IMR-90 (cell line): ENCODE measurements around the gene NOL9. TPM values are rescaled to one million over a fixed set of nuclear protein-coding genes. Genes with fewer than 3 reads are reported as not detected.

Experiments used
- ATAC-seq: fragments of 200-7000 bp; cut with Tn5 transposase; 2 replicates; pipeline ENCODE4 v1.9.1; 2020; ENCODE audit warnings: low read depth, mild to moderate bottlenecking, moderate library complexity
- BruUV-seq: library from RNA; stranded (reverse); fragments of 400-500 nt; replicated peaks from 2 replicates; lab custom pipeline; 2021; lab: Mats Ljungman, UMichigan
- CTCF ChIA-PET: fragments of 300-600 bp; formaldehyde crosslinking; extraction: SDS; loops from one replicate; lab custom pipeline; 2021; ENCODE audit warnings: antibody characterized with exemption; lab: Yijun Ruan, JAX
- POLR2A ChIA-PET: fragments of 300-600 bp; sonication (Branson Sonifier 250); formaldehyde crosslinking; loops from one replicate; lab custom pipeline; 2022; ENCODE audit warnings: antibody characterized with exemption; ENCODE audit not compliant: unreplicated experiment; lab: Charles Lee
- DNase-seq: peaks from one replicate; pipeline ENCODE4 v3.0.0; 2013
- H2AFZ ChIP-seq: replicated peaks from 2 replicates; pipeline ENCODE3; 2013; ENCODE audit warnings: low read length, mild to moderate bottlenecking; ENCODE audit not compliant: poor library complexity
- H2AK5ac ChIP-seq: 2 replicates; pipeline ENCODE4 v1.6.1; 2013; ENCODE audit warnings: low read depth, low read length, inconsistent platforms
- H2AK9ac ChIP-seq: replicated peaks from 2 replicates; pipeline ENCODE3; 2013; ENCODE audit warnings: mild to moderate bottlenecking, low read depth, low read length, moderate library complexity; ENCODE audit not compliant: poor library complexity
- H2BK120ac ChIP-seq: 2 replicates; pipeline ENCODE4 v1.6.1; 2013; ENCODE audit warnings: low read depth, low read length, inconsistent platforms
- H2BK15ac ChIP-seq: 3 replicates; pipeline ENCODE4 v1.6.1; 2013; ENCODE audit warnings: low read depth, low read length, inconsistent platforms
- H2BK20ac ChIP-seq: 2 replicates; pipeline ENCODE4 v1.6.1; 2013; ENCODE audit warnings: low read depth, mild to moderate bottlenecking, inconsistent platforms, low read length, moderate library complexity
- H2BK5ac ChIP-seq: 2 replicates; pipeline ENCODE4 v1.6.1; 2013; ENCODE audit warnings: mild to moderate bottlenecking, low read depth, low read length, inconsistent platforms; ENCODE audit not compliant: poor library complexity, severe bottlenecking
- H3K14ac ChIP-seq: replicated peaks from 2 replicates; pipeline ENCODE4 v1.6.1; 2013; ENCODE audit warnings: low read depth, low read length, inconsistent platforms
- H3K18ac ChIP-seq: 2 replicates; pipeline ENCODE4 v1.6.1; 2013; ENCODE audit warnings: low read depth, low read length, control low read depth
- H3K23ac ChIP-seq: 2 replicates; pipeline ENCODE4 v1.6.1; 2013; ENCODE audit warnings: low read depth, low read length, inconsistent platforms
- H3K27ac ChIP-seq: 2 replicates; pipeline ENCODE4 v1.5.1; 2013; ENCODE audit warnings: mild to moderate bottlenecking, control low read depth, low read length; ENCODE audit not compliant: insufficient read depth
- H3K27me3 ChIP-seq: 2 replicates; pipeline ENCODE4 v1.6.1; 2013; ENCODE audit warnings: low read length; ENCODE audit not compliant: control insufficient read depth, insufficient read depth
- H3K36me3 ChIP-seq: 2 replicates; pipeline ENCODE4 v1.6.1; 2013; ENCODE audit warnings: low read length, mixed read lengths; ENCODE audit not compliant: control insufficient read depth, insufficient read depth
- H3K4ac ChIP-seq: 2 replicates; pipeline ENCODE4 v1.6.1; 2013; ENCODE audit warnings: low read depth, low read length, inconsistent platforms
- H3K4me1 ChIP-seq: 2 replicates; pipeline ENCODE4 v1.6.1; 2013; ENCODE audit warnings: low read length, mixed read lengths; ENCODE audit not compliant: control insufficient read depth, insufficient read depth
- H3K4me2 ChIP-seq: 2 replicates; pipeline ENCODE4 v1.6.1; 2013; ENCODE audit warnings: low read depth, mild to moderate bottlenecking, control low read depth, low read length, moderate library complexity
- H3K4me3 ChIP-seq: 2 replicates; pipeline ENCODE4 v1.5.1; 2013; ENCODE audit warnings: low read depth, mild to moderate bottlenecking, control low read depth, low read length, moderate library complexity; ENCODE audit not compliant: insufficient read depth
- H3K56ac ChIP-seq: 2 replicates; pipeline ENCODE4 v1.6.1; 2013; ENCODE audit warnings: low read length, inconsistent platforms; ENCODE audit not compliant: insufficient read depth; ENCODE audit errors: extremely low read depth
- H3K79me1 ChIP-seq, 2 experiments: 2 replicates each; pipeline ENCODE4 v1.6.1; 2013; ENCODE audit warnings: low read length in 2 of 2, inconsistent platforms in 1 of 2, low read depth in 1 of 2
- H3K9ac ChIP-seq: 2 replicates; pipeline ENCODE4 v1.6.1; 2013; ENCODE audit warnings: low read depth, low read length, control low read depth
- H3K9me1 ChIP-seq: 2 replicates; pipeline ENCODE4 v1.6.1; 2013; ENCODE audit warnings: low read length, inconsistent platforms; ENCODE audit not compliant: insufficient read depth
- H3K9me3 ChIP-seq: 2 replicates; pipeline ENCODE4 v1.6.1; 2013; ENCODE audit warnings: low read length; ENCODE audit not compliant: control insufficient read depth, insufficient read depth
- H4K20me1 ChIP-seq: 2 replicates; pipeline ENCODE4 v1.6.1; 2013; ENCODE audit warnings: low read length, inconsistent platforms; ENCODE audit not compliant: insufficient read depth
- H4K5ac ChIP-seq: 2 replicates; pipeline ENCODE4 v1.6.1; 2013; ENCODE audit warnings: mild to moderate bottlenecking, low read depth, low read length, control low read depth
- H4K8ac ChIP-seq, 2 experiments: 2 replicates each; pipeline ENCODE4 v1.6.1; 2013; ENCODE audit warnings: low read depth in 2 of 2, low read length in 2 of 2, control low read depth in 1 of 2, inconsistent platforms in 1 of 2
- H4K91ac ChIP-seq: 2 replicates; pipeline ENCODE4 v1.6.1; 2013; ENCODE audit warnings: low read depth, low read length, inconsistent platforms; ENCODE audit not compliant: insufficient read depth
- CEBPB ChIP-seq: IDR thresholded peaks from 2 replicates; pipeline ENCODE4 v1.6.1; 2012; ENCODE audit warnings: low read depth, low read length, improper control_type of control experiment
- SMC3 ChIP-seq: fragments of 150-350 bp; IDR thresholded peaks from 2 replicates; pipeline ENCODE4 v1.6.1; 2016; ENCODE audit warnings: low read depth, mild to moderate bottlenecking, antibody characterized with exemption, low read length, moderate library complexity
- WGBS, 2 experiments: methylation state at CpG; one replicate each; pipeline versions ENCODE4 v1.1.5 to v1.1.7; 2013; ENCODE audit warnings: missing lambda C conversion rate in 2 of 2; ENCODE audit not compliant: insufficient read length in 1 of 2; ENCODE audit errors: extremely low coverage in 2 of 2; 5-methylcytosine and 5-hydroxymethylcytosine counted together
- dilution Hi-C: fragments of 300-500 bp; cut with HindIII; formaldehyde crosslinking; loops from one replicate; pipeline ENCODE4 v1.14.3; 2018; ENCODE audit warnings: low sequenced_read_pairs; ENCODE audit not compliant: unreplicated experiment
- in situ Hi-C: fragments of 300-500 bp; cut with MboI; formaldehyde crosslinking; loops from 3 replicates; pipeline ENCODE4 v1.14.3; 2019; ENCODE audit warnings: low sequenced_read_pairs, inconsistent platforms, mixed read lengths
- intact Hi-C: fragments of 100-400 bp; cut with micrococcal nuclease; formaldehyde crosslinking; loops from 2 replicates; pipeline ENCODE4 v1.10.0; 2022
- polyA plus RNA-seq, 3 experiments: library from polyadenylated mRNA; depleted of rRNA; stranded (reverse); fragments of >200 nt; gene quantifications; 2 replicates each; pipeline ENCODE4 v1.2.3, GENCODE V29; 2012; ENCODE audit warnings: low replicate concordance in 1 of 3
- total RNA-seq: library from RNA; depleted of rRNA; stranded (reverse); fragments of >200 nt; gene quantifications from 2 replicates; pipeline ENCODE4 v1.2.3, GENCODE V29; 2012
- TF ChIP-seq, protein P1 (sequence below): fragments of 150-350 bp; IDR thresholded peaks from 2 replicates; pipeline ENCODE4 v1.6.1; 2017; ENCODE audit warnings: mild to moderate bottlenecking, antibody characterized with exemption, low read length, low read depth

The NOL9 gene
- total and polyA plus RNA-seq, 2 of the 4 experiments (the other 2 are of a cell fraction): 13.0 to 19.2 TPM

DNA sequence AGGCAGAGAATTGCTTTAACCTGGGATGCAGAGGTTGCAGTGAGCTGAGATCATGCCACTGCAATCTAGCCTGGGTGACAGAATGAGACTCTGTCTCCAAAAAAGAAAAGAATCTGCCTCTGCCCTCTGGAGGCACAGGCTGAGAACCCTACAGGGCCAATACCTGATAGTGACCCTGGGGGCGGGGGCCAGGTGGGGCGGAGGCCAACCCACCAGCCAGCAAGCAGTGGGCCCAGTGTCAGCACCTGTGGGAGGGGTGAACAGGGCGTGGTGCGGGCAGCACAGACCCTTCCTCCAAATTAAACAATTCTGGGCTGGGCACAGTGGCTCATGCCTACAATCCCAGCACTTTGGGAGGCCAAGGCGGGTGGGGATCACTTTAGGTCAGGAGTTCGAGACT lies 43.8 kb downstream of the NOL9 start:
- ChIA-PET POLR2A (no interaction called here), CTCF (no interaction called here)

More for the DNA sequence above, 43.8 kb downstream of the NOL9 start:
- no peak overlapping the region for H2AK5ac ChIP-seq
- dilution Hi-C loops (no loop called here), in situ Hi-C loops (no loop called here), intact Hi-C loops (no loop called here)
- no peak overlapping the region for H3K56ac ChIP-seq
- H4K91ac ChIP-seq: no peak overlapping the region
- TF ChIP-seq SMC3 (no peak), CEBPB (no peak)
- TF ChIP-seq, protein P1, sequence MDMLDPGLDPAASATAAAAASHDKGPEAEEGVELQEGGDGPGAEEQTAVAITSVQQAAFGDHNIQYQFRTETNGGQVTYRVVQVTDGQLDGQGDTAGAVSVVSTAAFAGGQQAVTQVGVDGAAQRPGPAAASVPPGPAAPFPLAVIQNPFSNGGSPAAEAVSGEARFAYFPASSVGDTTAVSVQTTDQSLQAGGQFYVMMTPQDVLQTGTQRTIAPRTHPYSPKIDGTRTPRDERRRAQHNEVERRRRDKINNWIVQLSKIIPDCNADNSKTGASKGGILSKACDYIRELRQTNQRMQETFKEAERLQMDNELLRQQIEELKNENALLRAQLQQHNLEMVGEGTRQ: no peak
- ATAC-seq (no peak), DNase-seq (no peak)
- H2AK9ac ChIP-seq: no peak overlapping the region
- no peak overlapping the region for H3K18ac ChIP-seq
- no peak overlapping the region for H2BK20ac ChIP-seq
- peaks cover 4% of the 10 kb centered on the region; the same call in 1 of the 2 replicates for H3K27me3 ChIP-seq
- H3K14ac ChIP-seq: no peak overlapping the region
- no peaks in the 10 kb centered on the region for H4K20me1 ChIP-seq
- H3K9me1 ChIP-seq: no peaks in the 10 kb centered on the region
- no peak overlapping the region for H2BK15ac ChIP-seq
- H3K79me1 ChIP-seq: no peaks in the 10 kb centered on the region
- no peak overlapping the region for H3K4me2 ChIP-seq
- no TSS peak for BruUV-seq
- no peak overlapping the region for H2AFZ ChIP-seq
- H3K4ac ChIP-seq: no peak overlapping the region
- no peaks in the 10 kb centered on the region for H3K9me3 ChIP-seq
- no peak overlapping the region for H3K9ac ChIP-seq
- no peak overlapping the region for H2BK5ac ChIP-seq
- no peak overlapping the region for H3K27ac ChIP-seq
- H3K4me1 ChIP-seq: no peaks in the 10 kb centered on the region
- no peak overlapping the region for H3K23ac ChIP-seq
- no peak overlapping the region for H4K5ac ChIP-seq
- no peaks in the 10 kb centered on the region for H3K36me3 ChIP-seq
- no peak overlapping the region for H2BK120ac ChIP-seq
- WGBS, 2 experiments: no CpG with 5 or more reads among the region's 6 CpGs
- no peak overlapping the region for H4K8ac ChIP-seq
- H3K4me3 ChIP-seq: no peak overlapping the region
